GM12874 (cell line): ENCODE measurements around the gene PNPLA7.

ENCODE experiments used
- TF ChIP-seq, protein P1 (sequence below): IDR thresholded peaks from 2 replicates; pipeline ENCODE4 v1.5.1; 2011; ENCODE audit warnings: low read depth, mild to moderate bottlenecking, control low read depth, low read length, moderate library complexity; ENCODE audit not compliant: insufficient read depth

Gene PNPLA7

DNA sequence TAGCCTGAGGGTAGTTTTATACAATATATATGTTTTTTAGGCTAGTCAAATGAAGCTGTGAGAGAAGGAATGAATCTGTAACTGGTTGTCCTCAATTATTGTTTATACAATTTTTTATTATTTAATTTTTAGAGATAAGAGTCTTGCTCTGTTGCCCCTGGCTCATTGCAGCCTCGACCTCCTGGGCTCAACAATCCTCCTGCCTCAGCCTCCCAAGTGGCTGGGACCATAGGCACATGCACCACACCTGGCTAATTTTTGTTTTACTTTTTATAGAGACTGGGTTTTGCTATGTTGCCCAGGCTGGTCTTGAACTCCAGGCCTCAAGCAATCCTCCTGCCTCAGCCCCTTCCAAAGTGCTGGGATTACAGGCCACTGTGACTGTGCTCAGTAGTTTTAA, 4.1 kb upstream of the PNPLA7 start:
- TF ChIP-seq, protein P1, sequence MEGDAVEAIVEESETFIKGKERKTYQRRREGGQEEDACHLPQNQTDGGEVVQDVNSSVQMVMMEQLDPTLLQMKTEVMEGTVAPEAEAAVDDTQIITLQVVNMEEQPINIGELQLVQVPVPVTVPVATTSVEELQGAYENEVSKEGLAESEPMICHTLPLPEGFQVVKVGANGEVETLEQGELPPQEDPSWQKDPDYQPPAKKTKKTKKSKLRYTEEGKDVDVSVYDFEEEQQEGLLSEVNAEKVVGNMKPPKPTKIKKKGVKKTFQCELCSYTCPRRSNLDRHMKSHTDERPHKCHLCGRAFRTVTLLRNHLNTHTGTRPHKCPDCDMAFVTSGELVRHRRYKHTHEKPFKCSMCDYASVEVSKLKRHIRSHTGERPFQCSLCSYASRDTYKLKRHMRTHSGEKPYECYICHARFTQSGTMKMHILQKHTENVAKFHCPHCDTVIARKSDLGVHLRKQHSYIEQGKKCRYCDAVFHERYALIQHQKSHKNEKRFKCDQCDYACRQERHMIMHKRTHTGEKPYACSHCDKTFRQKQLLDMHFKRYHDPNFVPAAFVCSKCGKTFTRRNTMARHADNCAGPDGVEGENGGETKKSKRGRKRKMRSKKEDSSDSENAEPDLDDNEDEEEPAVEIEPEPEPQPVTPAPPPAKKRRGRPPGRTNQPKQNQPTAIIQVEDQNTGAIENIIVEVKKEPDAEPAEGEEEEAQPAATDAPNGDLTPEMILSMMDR = no peak

DNA sequence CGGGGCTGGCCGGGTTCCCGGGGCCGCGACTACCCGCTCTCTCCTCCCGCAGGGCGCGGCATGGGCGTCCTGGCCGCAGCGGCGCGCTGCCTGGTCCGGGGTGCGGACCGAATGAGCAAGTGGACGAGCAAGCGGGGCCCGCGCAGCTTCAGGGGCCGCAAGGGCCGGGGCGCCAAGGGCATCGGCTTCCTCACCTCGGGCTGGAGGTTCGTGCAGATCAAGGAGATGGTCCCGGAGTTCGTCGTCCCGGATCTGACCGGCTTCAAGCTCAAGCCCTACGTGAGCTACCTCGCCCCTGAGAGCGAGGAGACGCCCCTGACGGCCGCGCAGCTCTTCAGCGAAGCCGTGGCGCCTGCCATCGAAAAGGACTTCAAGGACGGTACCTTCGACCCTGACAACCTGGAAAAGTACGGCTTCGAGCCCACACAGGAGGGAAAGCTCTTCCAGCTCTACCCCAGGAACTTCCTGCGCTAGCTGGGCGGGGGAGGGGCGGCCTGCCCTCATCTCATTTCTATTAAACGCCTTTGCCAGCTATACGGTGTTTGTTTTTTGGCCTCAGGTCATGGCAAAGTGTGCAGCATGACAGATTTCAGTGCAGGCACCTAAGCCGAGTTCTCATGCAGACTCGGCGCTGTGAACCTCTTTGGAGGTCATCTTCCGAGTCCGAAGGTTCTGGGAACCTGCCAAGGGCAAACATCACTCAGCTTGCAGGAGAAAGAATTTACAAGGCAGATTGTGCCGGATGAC, 2.0 kb upstream of the PNPLA7 start:
- TF ChIP-seq, protein P1 = no peak

DNA sequence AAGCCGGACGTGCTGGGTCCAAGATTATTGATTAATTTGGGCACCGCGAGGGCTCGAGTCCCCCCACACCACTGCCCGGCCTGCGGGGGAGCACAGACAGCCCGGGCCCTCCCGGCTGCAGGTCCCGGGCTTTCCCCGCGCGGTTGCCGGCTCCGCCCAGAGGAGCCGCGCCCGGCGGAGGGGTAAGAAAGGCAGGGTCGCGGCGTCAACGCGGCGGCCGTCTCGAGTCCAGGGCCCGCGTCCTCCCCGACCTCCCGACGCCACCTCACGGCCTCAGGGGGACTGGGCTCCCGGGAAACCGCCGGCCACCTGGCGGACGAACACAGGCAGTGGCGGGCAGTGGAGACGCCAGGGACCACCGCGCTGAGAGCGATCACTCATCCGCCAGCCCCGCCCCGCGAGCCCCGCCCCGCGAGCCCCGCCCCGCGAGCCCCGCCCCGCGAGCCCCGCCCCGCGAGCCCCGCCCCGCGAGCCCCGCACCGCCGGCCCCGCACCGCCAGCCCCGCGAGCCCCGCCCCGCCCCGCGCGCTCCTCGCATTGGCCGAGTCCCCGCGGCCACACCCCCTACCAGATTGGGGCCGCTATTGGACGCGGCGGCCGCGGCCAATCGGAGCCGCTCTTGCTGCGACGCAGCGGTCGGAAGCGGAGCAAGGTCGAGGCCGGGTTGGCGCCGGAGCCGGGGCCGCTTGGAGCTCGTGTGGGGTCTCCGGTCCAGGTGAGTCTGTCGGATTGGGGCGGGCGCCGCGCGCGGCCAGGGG, 1.2 kb upstream of the PNPLA7 start, which contains the start of gene MRPL41:
TSS of gene MRPL41 (plus strand) at position 616 of the 758 bp plus-strand sequence. CDS start 203 bp downstream, outside the sequence.
- TF ChIP-seq, protein P1 = peak; percentile 71

DNA sequence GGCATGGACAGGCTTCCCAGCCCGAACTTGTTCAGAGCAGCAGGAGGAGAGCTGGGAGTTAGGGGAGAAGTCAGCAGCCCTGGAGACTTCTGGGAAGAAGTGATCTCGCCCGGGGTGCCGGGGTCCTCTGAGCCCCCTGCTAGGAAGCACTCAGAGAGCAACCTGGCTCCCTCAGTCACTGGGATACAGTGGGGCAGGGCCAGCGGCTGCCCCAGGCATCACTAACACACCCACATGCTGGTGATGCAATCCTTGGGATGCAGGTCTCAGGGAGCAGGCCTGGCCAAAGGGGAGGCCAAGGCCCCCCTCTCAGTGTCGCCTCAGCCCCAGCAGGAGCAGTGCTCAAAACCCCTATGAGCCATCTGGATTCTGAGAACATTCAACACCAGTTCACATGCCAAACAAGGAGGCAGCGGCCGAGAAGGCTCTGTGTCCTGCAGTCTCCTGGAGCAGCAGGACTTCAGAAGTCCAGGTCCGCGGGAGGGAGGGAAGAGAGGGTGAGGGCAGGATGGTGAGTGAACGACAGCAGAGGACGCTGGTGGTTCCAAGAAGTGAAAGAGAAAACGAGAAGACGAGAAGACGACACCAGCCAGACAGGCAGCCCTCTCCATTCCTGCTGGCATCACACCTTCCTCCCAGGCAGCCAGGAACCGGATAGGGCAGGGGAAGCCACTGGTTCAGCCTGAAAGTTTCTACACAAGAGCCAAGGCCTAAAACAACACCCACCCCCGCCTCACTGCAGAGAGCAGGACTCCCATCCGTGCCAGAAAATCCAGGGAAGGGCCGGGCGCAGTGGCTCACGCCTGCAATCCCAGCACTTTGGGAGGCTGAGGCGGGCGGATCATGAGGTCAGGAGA, 2.3 kb downstream of the PNPLA7 start:
- TF ChIP-seq, protein P1 = no peak

DNA sequence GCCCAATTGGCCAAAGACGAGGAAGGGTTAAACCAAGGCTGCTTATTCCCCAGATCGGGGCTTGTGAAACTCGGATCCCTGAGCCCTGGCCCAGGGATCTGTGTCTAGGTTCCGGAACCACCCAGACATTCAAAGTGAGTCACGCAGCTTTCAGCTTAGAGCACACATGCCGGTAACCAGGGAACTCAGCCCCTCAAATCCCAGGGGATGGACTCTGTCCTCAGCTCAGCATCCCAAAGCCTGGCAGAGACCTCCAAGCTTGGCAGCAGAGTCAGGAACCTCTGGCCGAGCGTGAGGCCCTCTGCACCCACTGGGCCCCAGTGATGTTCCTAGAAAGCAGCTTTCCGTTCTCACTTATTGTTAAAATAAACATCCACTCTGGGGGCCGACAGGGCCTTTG, 5.1 kb downstream of the PNPLA7 start:
- TF ChIP-seq, protein P1 = no peak

DNA sequence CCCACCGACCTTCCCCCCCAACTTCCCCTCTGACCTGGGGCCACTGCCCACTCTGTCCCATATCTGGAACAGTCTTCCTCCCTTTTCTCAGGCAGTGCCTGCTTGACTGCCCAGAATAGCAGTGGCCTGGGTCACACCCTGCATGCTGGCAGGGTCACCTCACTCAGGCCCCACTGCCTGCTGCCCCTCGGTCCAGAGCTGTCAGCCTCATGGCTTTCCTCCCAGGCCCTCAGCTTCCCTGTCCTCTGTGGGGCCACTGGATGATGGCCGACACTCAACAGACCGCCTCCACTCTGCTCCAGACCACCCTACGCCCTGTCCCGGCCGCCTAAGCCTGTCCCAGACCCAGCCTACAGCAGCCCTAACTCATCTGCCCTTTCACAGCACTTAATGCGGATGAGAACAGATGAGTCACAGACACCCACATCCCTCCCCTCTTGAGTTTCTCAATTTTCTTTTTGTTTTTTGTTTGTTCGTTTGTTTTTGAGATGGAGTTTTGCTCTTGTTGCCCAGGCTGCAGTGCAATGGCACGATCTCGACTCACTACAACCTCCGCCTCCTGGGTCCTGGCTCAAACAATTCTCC, 5.9 kb downstream of the PNPLA7 start:
- TF ChIP-seq, protein P1 = no peak
